HepG2 (cell line): ENCODE measurements around the gene ZNF117. TPM values are rescaled to one million over a fixed set of nuclear protein-coding genes. Genes with fewer than 3 reads are reported as not detected.

Source experiments
- CBX1 ChIP-seq: IDR thresholded peaks from one replicate; pipeline ENCODE4 v1.6.1; 2016; ENCODE audit warnings: antibody characterized with exemption, low read depth
- DMTF1 ChIP-seq: sonication (generic); formaldehyde crosslinking; IDR thresholded peaks from 2 replicates; pipeline ENCODE4 v1.4.0; 2020; ENCODE audit warnings: mild to moderate bottlenecking, missing genetic modification reagents
- EZH2 ChIP-seq: conservative IDR thresholded peaks from 2 replicates; pipeline ENCODE4 v1.6.1; 2012; ENCODE audit warnings: mild to moderate bottlenecking, low read depth, low read length, moderate library complexity
- FOXC1 ChIP-seq: sonication (generic); formaldehyde crosslinking; IDR thresholded peaks from 2 replicates; pipeline ENCODE4 v1.8.0; 2022; ENCODE audit warnings: mild to moderate bottlenecking, missing genetic modification reagents, borderline replicate concordance
- MYNN ChIP-seq: sonication (generic); formaldehyde crosslinking; IDR thresholded peaks from 2 replicates; pipeline ENCODE4 v1.4.0; 2020; ENCODE audit warnings: mild to moderate bottlenecking, low read depth, missing genetic modification reagents
- PAF1 ChIP-seq: IDR thresholded peaks from 2 replicates; pipeline ENCODE4 v1.6.1; 2016; ENCODE audit warnings: missing genetic modification reagents, missing compliant biosample characterization
- PBX3 ChIP-seq: sonication (generic); formaldehyde crosslinking; IDR thresholded peaks from 2 replicates; pipeline ENCODE4 v1.8.1; 2023; ENCODE audit warnings: missing genetic modification reagents, inconsistent platforms, borderline replicate concordance
- STAT6 ChIP-seq: sonication (generic); formaldehyde crosslinking; IDR thresholded peaks from 2 replicates; pipeline ENCODE4 v1.4.0; 2020; ENCODE audit warnings: missing genetic modification reagents, mild to moderate bottlenecking, borderline replicate concordance
- ZFX ChIP-seq: sonication (generic); formaldehyde crosslinking; IDR thresholded peaks from 2 replicates; pipeline ENCODE4 v1.4.0; 2020; ENCODE audit warnings: mild to moderate bottlenecking, low read depth, missing genetic modification reagents, moderate library complexity
- ZNF224 ChIP-seq: sonication (generic); formaldehyde crosslinking; IDR thresholded peaks from 2 replicates; pipeline ENCODE4 v1.5.0; 2020; ENCODE audit warnings: mild to moderate bottlenecking, missing genetic modification reagents
- ZNF318 ChIP-seq: sonication (generic); formaldehyde crosslinking; IDR thresholded peaks from 2 replicates; pipeline ENCODE4 v1.4.0; 2020; ENCODE audit warnings: mild to moderate bottlenecking, missing genetic modification reagents
- ZNF34 ChIP-seq: sonication (generic); formaldehyde crosslinking; IDR thresholded peaks from 2 replicates; pipeline ENCODE4 v1.4.0; 2020; ENCODE audit warnings: mild to moderate bottlenecking, missing genetic modification reagents, borderline replicate concordance
- ZNF343 ChIP-seq: sonication (generic); formaldehyde crosslinking; IDR thresholded peaks from 2 replicates; pipeline ENCODE4 v1.4.0; 2020; ENCODE audit warnings: mild to moderate bottlenecking, missing genetic modification reagents
- ZNF652 ChIP-seq: IDR thresholded peaks from 2 replicates; pipeline ENCODE4 v1.6.1; 2016; ENCODE audit warnings: low read depth, borderline replicate concordance
- ZNF790 ChIP-seq: sonication (generic); formaldehyde crosslinking; IDR thresholded peaks from 2 replicates; pipeline ENCODE4 v1.8.0; 2022; ENCODE audit warnings: missing genetic modification reagents, mild to moderate bottlenecking, borderline replicate concordance
- ZSCAN30 ChIP-seq: sonication (generic); formaldehyde crosslinking; IDR thresholded peaks from 2 replicates; pipeline ENCODE4 v1.5.0; 2020; ENCODE audit warnings: mild to moderate bottlenecking, missing genetic modification reagents
- polyA plus RNA-seq, 8 experiments: library from polyadenylated mRNA; depleted of rRNA in 3 of 8; stranded (reverse) in 7 of 8; unstranded in 1 of 8; fragments of >200 nt; fragmentation: Illumina TruSeq in 4 of 8; extraction: Trizol in 4 of 8; gene quantifications; 2 replicates each; pipeline versions ENCODE4 v1.2.1 to v1.2.3, GENCODE V29; 2011 to 2016; ENCODE audit warnings: low read depth in 4 of 8, missing spikeins in 1 of 8, mixed read lengths in 1 of 8; ENCODE audit not compliant: insufficient read depth in 1 of 8
- total RNA-seq, 5 experiments: library from RNA; depleted of rRNA; stranded (reverse); fragments of >200 nt; fragmentation: Illumina TruSeq; extraction: Trizol; gene quantifications; 2 replicates each; pipeline ENCODE4 v1.2.3, GENCODE V29; 2016; ENCODE audit warnings: low read depth in 1 of 5

Gene ZNF117
- total and polyA plus RNA-seq, 2 of the 13 experiments (the other 11 are each of a cell fraction or from before 2014, with no cell fraction given), result 6.6 to 20.0 TPM

- TF ChIP-seq PBX3 (CRISPR knock-in tag) (no peak), ZFX (CRISPR knock-in tag) (no peak), CBX1 (no peak), FOXC1 (CRISPR knock-in tag) (0 out of 2 replicates have a peak, but pooled peaks have one; percentile 37), ZNF318 (CRISPR knock-in tag) (0 out of 2 replicates have a peak, but pooled peaks have one; percentile 40), ZNF343 (CRISPR knock-in tag) (0 out of 2 replicates have a peak, but pooled peaks have one; percentile 32), PAF1 (CRISPR knock-in tag) (peak; percentile 25; the same call in 1 of the 2 replicates), DMTF1 (CRISPR knock-in tag) (0 out of 2 replicates have a peak, but pooled peaks have one; percentile 41), ZNF652 (no peak), ZSCAN30 (CRISPR knock-in tag) (no peak), ZNF224 (CRISPR knock-in tag) (0 out of 2 replicates have a peak, but pooled peaks have one; percentile 32), MYNN (CRISPR knock-in tag) (no peak), EZH2 (no peak), STAT6 (CRISPR knock-in tag) (no peak), ZNF34 (CRISPR knock-in tag) (peak; percentile 23; the same call in 1 of the 2 replicates), ZNF790 (CRISPR knock-in tag) (no peak)
Measured at GRCh38 chr7:64998865-64999164, 8.0 kb upstream of the ZNF117 start (continued).
